Upper lobe of left lung (tissue), 6 donors: ENCODE results near the gene CDK6. TPM values are rescaled to one million over a fixed set of nuclear protein-coding genes. Genes with fewer than 3 reads are reported as not detected.

ENCODE experiments used
- ATAC-seq, 2 donors: fragments of 200-7000 bp; cut with Tn5 transposase; one replicate each; pipeline ENCODE4 v1.9.1; 2022; ENCODE audit warnings: mild to moderate bottlenecking in 2 of 2, moderate library complexity in 2 of 2; ENCODE audit not compliant: low FRiP score in 2 of 2
- DNase-seq, 2 donors: peaks; one replicate each; pipeline ENCODE4 v3.0.0-alpha.2; 2019 to 2020
- H3K27ac ChIP-seq, 4 donors: fragments of 200-600 bp; sonication (generic); one replicate each; pipeline ENCODE4 v1.5.1; 2016 to 2019
- H3K27me3 ChIP-seq, 4 donors: fragments of 200-600 bp; sonication (generic); one replicate each; pipeline ENCODE4 v1.5.1; 2017 to 2019
- H3K36me3 ChIP-seq, 4 donors: fragments of 200-600 bp; sonication (generic); one replicate each; pipeline ENCODE4 v1.5.1; 2016 to 2019
- H3K4me1 ChIP-seq, 4 donors: fragments of 200-600 bp; sonication (generic); one replicate each; pipeline ENCODE4 v1.5.1; 2018 to 2019
- H3K4me3 ChIP-seq, 4 donors: fragments of 200-600 bp; sonication (generic); one replicate each; pipeline ENCODE4 v1.5.1; 2017 to 2019; ENCODE audit warnings: mild to moderate bottlenecking in 2 of 4, moderate library complexity in 1 of 4
- H3K9me3 ChIP-seq, 4 donors: fragments of 200-600 bp; sonication (generic); one replicate each; pipeline ENCODE4 v1.5.1; 2018 to 2019
- CTCF ChIP-seq, 6 experiments: fragments of 450-650 bp in 4 of 6; fragments of 200-600 bp in 2 of 6; sonication (generic) in 2 of 6; IDR thresholded peaks; one replicate each; pipeline ENCODE4 v1.5.1; 2016 to 2019; ENCODE audit warnings: antibody characterized with exemption in 6 of 6
- EP300 ChIP-seq, 4 donors: sonication (generic); formaldehyde crosslinking; IDR thresholded peaks; one replicate each; pipeline ENCODE4 v1.5.1; 2017; ENCODE audit warnings: antibody characterized with exemption in 4 of 4, control low read depth in 2 of 4
- POLR2A ChIP-seq, 4 donors: fragments of 450-650 bp; IDR thresholded peaks; one replicate each; pipeline ENCODE4 v1.5.1; 2016 to 2017; ENCODE audit warnings: antibody characterized with exemption in 4 of 4, mild to moderate bottlenecking in 2 of 4
- POLR2AphosphoS5 ChIP-seq, 2 donors: sonication (generic); formaldehyde crosslinking; IDR thresholded peaks; one replicate each; pipeline ENCODE4 v1.5.1; 2017; ENCODE audit warnings: antibody characterized with exemption in 2 of 2
- WGBS, 2 donors: methylation state at CpG; one replicate each; pipeline ENCODE4 v1.1.5; 2017 to 2018; 5-methylcytosine and 5-hydroxymethylcytosine counted together
- total RNA-seq, 6 donors: library from RNA; depleted of rRNA in 4 of 6; stranded (reverse); fragments of >200 nt in 4 of 6; gene quantifications; one replicate each; pipeline versions ENCODE4 v1.1.0 to v1.2.1, GENCODE V29; 2016 to 2021
- donor health status: DM: no; HTN: no; CAD: no; lungs with moderate emphysema.
- donor health status: DM: no; HTN: yes; CAD: no; lungs with severe emphysema.

CDK6 gene
- total RNA-seq, 6 donors from 2014 or later, result 15.7 to 26.9 (median 19.9) TPM

DNA sequence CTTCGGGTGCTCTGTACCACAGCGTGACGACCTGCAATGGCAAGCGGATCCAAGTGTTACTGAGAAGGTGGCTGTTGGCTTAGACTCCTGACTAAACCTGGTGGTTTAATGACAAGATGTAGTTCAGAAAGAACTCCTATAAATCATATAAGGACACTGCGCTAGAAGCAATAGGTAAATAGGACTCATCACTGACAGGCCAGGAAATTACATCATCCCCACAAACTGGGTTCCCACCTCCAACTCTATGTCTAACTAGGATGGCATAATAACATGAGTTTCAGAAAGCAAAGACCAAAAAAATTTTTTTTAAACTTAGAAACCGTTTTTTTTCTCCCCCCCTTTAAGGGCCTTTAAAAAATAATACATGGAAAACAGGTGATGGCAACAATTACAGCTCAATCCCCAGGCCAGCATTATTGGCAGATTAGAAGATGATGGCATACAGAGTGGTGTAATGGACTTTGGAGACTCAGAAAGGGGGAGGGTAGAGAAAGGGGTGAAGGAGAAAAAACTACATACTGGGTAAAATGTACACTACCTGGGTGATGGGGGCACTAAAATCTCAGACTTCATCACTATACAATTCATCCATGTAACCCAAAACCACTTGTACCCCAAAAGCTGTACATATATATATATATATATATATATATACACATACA is 164.7 kb downstream of the CDK6 start:
- DNase-seq (no peak), ATAC-seq (no peak)
- WGBS, 2 donors, result 91 to 92% methylated on average over 6 of the region's 6 CpGs
- Histone ChIP-seq H3K27me3 (no peaks in the 10 kb centered on the region), H3K4me3 (no peak overlapping the region), H3K9me3 (no peaks in the 10 kb centered on the region), H3K36me3 (peaks cover 0 to 9% (median 0%) of the 10 kb centered on the region in 4 donors), H3K27ac (no peak overlapping the region), H3K4me1 (no peaks in the 10 kb centered on the region)
- TF ChIP-seq CTCF (IDR thresholded peaks at IDR 0.05), result no peak
- no peak for TF ChIP-seq POLR2AphosphoS5 (IDR thresholded peaks at IDR 0.05)
- no peak for TF ChIP-seq EP300 (IDR thresholded peaks at IDR 0.05)
- no peak for TF ChIP-seq POLR2A (IDR thresholded peaks at IDR 0.05)

GRCh38 chr7:92670204-92670851 is 166.0 kb downstream of the CDK6 start:
- Histone ChIP-seq H3K4me3 (no peak overlapping the region), H3K27me3 (no peaks in the 10 kb centered on the region), H3K27ac (no peak overlapping the region), H3K4me1 (no peaks in the 10 kb centered on the region), H3K36me3 (peaks cover 0 to 9% (median 0%) of the 10 kb centered on the region in 4 donors), H3K9me3 (no peaks in the 10 kb centered on the region)
- TF ChIP-seq EP300 (IDR thresholded peaks at IDR 0.05), result no peak
- no peak for TF ChIP-seq CTCF (IDR thresholded peaks at IDR 0.05)
- no peak for TF ChIP-seq POLR2AphosphoS5 (IDR thresholded peaks at IDR 0.05)
- 92 to 93% methylated on average over 2 of the region's 2 CpGs for WGBS, 2 donors
- ATAC-seq, result no peak
- DNase-seq, result no peak

DNA sequence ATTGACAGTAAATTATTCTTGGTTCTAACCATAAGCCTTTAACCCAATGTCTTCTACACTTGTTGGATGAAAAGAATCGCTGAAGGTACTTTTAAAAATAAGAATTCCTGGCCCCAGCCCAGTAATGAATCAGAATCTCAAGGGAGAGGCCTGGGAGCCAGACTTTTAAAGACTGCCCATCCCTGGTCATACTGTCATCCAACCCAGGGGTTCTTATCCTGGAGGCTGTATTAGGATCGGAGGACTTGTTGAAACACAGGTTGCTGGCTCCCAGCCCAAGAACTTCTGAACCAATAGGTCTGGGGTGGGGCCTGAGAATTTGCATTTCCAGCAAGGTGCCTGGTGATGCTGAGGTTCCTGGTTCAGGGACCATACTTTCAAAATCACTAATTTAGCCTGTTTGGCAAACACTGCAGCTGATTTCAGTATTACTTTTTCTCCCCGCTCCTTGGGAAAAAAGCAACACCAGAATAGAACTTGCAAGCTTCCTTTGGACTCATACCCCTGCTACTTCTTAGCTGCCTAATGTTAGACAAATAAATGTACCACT is 166.7 kb downstream of the CDK6 start:
- Histone ChIP-seq H3K27me3 (no peaks in the 10 kb centered on the region), H3K4me3 (no peak overlapping the region), H3K9me3 (no peaks in the 10 kb centered on the region), H3K4me1 (no peaks in the 10 kb centered on the region), H3K36me3 (peaks cover 0 to 9% (median 0%) of the 10 kb centered on the region in 4 donors), H3K27ac (no peak overlapping the region)
- DNase-seq (no peak), ATAC-seq (peak in 1 of 2 donors; percentile 61)
- 92 to 94% methylated on average over 3 of the region's 3 CpGs for WGBS, 2 donors
- TF ChIP-seq EP300 (IDR thresholded peaks at IDR 0.05), result no peak

GRCh38 chr7:92668564-92668963 is 167.8 kb downstream of the CDK6 start:
- H3K4me3 ChIP-seq, result no peak overlapping the region
- H3K4me1 ChIP-seq, result no peaks in the 10 kb centered on the region
- H3K27me3 ChIP-seq, result no peaks in the 10 kb centered on the region
- TF ChIP-seq EP300 (IDR thresholded peaks at IDR 0.05), result no peak
- no peak for TF ChIP-seq POLR2AphosphoS5 (IDR thresholded peaks at IDR 0.05)
- no peak for TF ChIP-seq POLR2A (IDR thresholded peaks at IDR 0.05)
- no peaks in the 10 kb centered on the region for H3K9me3 ChIP-seq
- no peak for ATAC-seq
- H3K27ac ChIP-seq, result no peak overlapping the region
- no peak for DNase-seq
- peaks cover 0 to 9% (median 0%) of the 10 kb centered on the region in 4 donors for H3K36me3 ChIP-seq

DNA sequence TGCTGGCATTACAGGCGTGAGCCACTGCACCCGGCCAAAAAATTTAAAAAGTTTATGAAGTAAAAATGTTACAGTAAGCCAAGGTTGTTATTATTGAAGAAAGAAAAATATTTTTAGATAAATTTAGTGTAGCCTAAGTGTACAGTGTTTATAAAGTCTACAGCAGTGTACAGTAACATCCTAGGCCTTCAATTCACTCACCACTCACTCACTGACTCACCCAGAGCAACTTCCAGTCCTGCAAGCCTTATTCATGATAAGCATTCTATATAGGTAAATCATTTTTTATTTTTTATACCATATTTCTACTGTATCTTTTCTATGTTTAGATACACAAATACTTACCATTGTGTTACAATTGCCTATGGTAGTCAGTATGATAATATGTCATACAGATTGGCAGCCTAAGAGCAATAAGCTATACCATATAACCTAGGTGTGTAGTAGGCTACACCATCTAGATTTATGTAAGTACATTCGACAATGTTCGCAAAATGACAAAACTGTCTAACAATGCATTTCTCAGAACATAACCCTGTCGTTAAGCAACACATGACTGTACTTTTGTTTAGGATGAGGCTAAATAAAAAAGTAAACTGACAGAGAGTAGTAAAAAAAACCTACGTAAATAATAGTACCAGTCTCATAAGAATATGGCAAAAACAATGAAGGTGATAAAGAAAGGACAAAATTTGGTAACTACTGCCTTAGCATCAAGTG is 168.4 kb downstream of the CDK6 start:
- ATAC-seq, result no peak
- peaks cover 0 to 9% (median 0%) of the 10 kb centered on the region in 4 donors for H3K36me3 ChIP-seq
- WGBS, 2 donors, result 91 to 93% methylated on average over 6 of the region's 6 CpGs

More for the DNA sequence above, 168.4 kb downstream of the CDK6 start:
- no peak for DNase-seq
- H3K27ac ChIP-seq, result no peak overlapping the region
- no peak for TF ChIP-seq CTCF (IDR thresholded peaks at IDR 0.05)
- no peak for TF ChIP-seq POLR2A (IDR thresholded peaks at IDR 0.05)
- no peak for TF ChIP-seq EP300 (IDR thresholded peaks at IDR 0.05)
- TF ChIP-seq POLR2AphosphoS5 (IDR thresholded peaks at IDR 0.05), result no peak
- H3K4me3 ChIP-seq, result no peak overlapping the region
- H3K4me1 ChIP-seq, result no peaks in the 10 kb centered on the region
- H3K9me3 ChIP-seq, result no peaks in the 10 kb centered on the region
- no peaks in the 10 kb centered on the region for H3K27me3 ChIP-seq
